GM21526 (cell line): ENCODE results near the gene FOXQ1.
"Not testable (repeated sequence)": the region's sequence is repeated elsewhere in the genome, so short reads cannot be mapped to it uniquely, and the experiment has no call there.

Experiments
- ATAC-seq: cut with Tn5 transposase; IDR thresholded peaks from one replicate; pipeline ENCODE4 v1.9.1; 2021; ENCODE audit warnings: moderate library complexity; ENCODE audit not compliant: unreplicated experiment, low FRiP score

FOXQ1 gene

DNA sequence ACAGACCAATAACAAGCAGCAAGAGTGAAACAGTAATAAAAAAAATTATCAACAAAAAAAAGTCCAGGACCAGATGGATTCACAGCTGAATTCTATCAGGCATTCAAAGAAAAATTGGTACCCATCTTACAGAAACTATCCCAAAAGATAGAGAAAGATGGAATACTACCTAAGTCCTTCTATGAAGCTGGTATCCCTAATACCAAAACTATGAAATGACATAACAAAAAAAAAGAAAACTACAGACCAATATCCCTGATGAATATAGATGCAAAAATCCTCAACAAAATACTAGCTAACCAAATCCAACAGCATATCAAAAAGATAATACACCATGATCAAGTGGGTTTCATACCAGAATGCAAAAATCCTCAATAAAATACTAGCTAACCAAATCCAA lies 43.2 kb downstream of the FOXQ1 start:
- not testable (repeated sequence) for ATAC-seq

- ATAC-seq: not testable (repeated sequence)
Observed at GRCh38 chr6:1361717-1362116, 49.8 kb downstream of the FOXQ1 start.

DNA sequence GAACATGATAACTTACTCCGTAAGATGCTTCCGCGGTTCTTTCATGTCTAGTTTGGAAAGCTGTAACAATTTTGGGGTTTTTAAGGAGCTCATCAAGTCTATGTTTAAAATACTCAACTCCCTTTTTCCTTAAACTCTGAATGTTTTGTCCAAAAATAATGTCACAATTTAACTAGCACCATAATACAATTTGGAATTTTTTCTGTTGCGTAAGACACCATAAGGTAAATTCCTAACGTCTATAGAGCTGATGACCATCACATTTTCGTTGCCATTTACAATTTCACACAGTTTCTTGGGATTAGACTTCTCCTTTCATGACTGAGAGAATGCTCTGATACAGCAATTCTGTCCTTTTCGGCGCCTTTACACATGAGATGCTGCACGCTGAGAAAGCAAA lies 50.7 kb downstream of the FOXQ1 start:
- no peak for ATAC-seq

GRCh38 chr6:1363298-1363697 lies 51.4 kb downstream of the FOXQ1 start:
- ATAC-seq: no peak

GRCh38 chr6:1363729-1364572 lies 52.1 kb downstream of the FOXQ1 start:
- ATAC-seq: no peak
